ENCODE results near the gene MNX1. TPM values are rescaled to one million over a fixed set of nuclear protein-coding genes. Genes with fewer than 3 reads are reported as not detected.

The MNX1 gene
- total RNA-seq, 4 donors from 2014 or later, result 11.7 to 23.2 (median 13.1) TPM

DNA sequence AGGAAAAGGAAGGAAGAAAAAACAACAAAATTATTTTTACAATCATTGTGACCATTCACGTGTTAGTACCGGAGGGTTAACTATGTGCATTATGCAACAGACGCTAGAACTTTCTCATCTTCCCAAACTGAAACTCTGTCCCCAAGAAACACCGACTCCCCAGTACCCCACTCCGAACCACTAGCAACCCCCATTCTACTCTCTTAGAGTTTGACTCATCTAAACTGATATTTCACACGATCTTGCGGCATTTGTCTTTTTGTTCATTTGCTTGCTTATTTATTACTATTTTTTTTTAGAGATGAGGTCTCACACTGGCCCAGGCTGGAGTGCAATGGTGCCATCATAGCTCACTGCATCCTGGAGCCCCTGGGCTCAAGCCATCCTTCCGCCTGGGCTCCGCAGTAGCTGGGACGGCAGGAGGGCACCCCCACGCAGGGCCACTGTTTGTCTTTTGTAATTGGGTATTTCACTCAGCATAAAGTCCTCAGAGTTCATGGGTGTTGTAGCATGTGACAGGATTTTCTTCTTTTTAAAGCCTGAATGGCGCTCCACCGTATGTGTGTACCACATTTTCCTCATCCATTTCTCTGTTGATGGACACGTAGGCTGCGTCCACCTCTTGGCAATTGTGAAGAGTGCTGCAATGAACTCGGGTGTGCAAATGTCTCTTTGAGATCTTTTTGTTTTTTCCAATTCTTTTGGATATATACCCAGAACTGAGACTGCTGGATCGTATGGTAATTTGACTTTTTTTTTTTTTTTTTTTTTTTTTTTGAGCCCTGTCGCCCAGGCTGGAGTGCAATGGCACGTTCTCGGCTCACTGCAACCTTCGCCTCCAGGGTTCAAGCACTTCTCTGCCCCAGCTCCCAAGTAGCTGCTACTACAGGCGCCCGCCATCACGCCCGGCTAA lies 9.5 kb downstream of the MNX1 start:
- intact Hi-C loops (cut with DNase I; ENCODE audit: low total_unique reads), result no loop called here
- WGBS, 2 donors (ENCODE audit: low coverage in 1 of 2), result 28 to 34% methylated on average over 16 to 25 of the region's 25 CpGs
- peaks cover 13 to 62% (median 44%) of the 10 kb centered on the region in 4 donors for H3K4me1 ChIP-seq
- no peak for TF ChIP-seq POLR2A (IDR thresholded peaks at IDR 0.05)
- TF ChIP-seq, protein P1, sequence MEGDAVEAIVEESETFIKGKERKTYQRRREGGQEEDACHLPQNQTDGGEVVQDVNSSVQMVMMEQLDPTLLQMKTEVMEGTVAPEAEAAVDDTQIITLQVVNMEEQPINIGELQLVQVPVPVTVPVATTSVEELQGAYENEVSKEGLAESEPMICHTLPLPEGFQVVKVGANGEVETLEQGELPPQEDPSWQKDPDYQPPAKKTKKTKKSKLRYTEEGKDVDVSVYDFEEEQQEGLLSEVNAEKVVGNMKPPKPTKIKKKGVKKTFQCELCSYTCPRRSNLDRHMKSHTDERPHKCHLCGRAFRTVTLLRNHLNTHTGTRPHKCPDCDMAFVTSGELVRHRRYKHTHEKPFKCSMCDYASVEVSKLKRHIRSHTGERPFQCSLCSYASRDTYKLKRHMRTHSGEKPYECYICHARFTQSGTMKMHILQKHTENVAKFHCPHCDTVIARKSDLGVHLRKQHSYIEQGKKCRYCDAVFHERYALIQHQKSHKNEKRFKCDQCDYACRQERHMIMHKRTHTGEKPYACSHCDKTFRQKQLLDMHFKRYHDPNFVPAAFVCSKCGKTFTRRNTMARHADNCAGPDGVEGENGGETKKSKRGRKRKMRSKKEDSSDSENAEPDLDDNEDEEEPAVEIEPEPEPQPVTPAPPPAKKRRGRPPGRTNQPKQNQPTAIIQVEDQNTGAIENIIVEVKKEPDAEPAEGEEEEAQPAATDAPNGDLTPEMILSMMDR (IDR thresholded peaks at IDR 0.05), result no peak
- TF ChIP-seq POLR2AphosphoS5 (IDR thresholded peaks at IDR 0.05), result no peak
- no peak for TF ChIP-seq EP300 (IDR thresholded peaks at IDR 0.05; ENCODE audit: low read depth)
- H3K4me3 ChIP-seq, result peak overlapping the region; percentile 19 to 68 (median 62)
- peak overlapping the region; percentile 76 to 92 (median 90) for H3K27ac ChIP-seq
- no peak for DNase-seq
- no peaks in the 10 kb centered on the region for H3K36me3 ChIP-seq
- H3K27me3 ChIP-seq, result peaks cover 78% of the 10 kb centered on the region
- H3K9me3 ChIP-seq, result no peaks in the 10 kb centered on the region
- in situ Hi-C loops (cut with MboI; ENCODE audit: low pct_ligation_motif_present in 1 of 4, low pct_unique_long_range_greater_than_20kb in 1 of 4, low sequenced_read_pairs in 3 of 4), result no loop called here

DNA sequence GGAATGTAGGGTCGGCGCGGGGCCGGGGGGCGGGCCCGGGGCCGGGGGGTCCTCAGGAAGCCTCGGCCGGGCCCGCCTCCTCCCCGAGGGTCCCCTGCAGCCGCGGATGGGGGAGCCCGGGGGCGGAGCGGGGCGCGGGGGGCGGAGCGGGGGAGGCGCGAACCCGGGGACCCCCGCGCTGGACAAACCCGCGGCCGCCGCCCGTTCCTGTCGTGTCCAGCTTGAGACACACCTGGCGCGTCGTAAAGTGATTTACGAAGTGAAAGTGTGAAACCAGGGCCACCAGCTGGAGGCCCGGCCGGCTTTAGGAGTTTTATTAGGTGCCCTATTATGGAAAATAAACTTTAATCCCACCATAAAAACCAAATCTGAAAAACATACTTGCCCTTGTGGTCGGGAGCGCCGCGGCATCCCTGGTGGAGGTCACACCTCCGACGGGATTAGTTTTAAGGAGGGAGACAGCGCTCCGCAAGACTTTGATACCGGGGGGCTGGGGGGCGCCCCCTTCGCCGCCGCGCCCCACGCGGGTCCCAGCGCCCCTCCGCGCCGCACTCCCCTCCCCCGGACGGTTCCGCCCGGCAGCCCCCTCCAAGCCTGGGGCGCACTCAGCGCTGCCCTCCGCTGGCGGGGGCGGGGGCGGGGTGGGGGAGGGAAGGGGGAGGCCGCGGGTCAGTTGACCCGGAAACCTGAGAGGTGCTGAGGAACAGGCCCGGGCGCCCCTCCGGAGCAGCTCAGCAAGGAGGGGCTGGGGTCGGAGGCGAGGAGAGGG lies 10.3 kb downstream of the MNX1 start:
- intact Hi-C loops (cut with DNase I; ENCODE audit: low total_unique reads), result no loop called here
- H3K27ac ChIP-seq, result peak overlapping the region; percentile 76 to 92 (median 90)
- DNase-seq, result peak; percentile 67

DNA sequence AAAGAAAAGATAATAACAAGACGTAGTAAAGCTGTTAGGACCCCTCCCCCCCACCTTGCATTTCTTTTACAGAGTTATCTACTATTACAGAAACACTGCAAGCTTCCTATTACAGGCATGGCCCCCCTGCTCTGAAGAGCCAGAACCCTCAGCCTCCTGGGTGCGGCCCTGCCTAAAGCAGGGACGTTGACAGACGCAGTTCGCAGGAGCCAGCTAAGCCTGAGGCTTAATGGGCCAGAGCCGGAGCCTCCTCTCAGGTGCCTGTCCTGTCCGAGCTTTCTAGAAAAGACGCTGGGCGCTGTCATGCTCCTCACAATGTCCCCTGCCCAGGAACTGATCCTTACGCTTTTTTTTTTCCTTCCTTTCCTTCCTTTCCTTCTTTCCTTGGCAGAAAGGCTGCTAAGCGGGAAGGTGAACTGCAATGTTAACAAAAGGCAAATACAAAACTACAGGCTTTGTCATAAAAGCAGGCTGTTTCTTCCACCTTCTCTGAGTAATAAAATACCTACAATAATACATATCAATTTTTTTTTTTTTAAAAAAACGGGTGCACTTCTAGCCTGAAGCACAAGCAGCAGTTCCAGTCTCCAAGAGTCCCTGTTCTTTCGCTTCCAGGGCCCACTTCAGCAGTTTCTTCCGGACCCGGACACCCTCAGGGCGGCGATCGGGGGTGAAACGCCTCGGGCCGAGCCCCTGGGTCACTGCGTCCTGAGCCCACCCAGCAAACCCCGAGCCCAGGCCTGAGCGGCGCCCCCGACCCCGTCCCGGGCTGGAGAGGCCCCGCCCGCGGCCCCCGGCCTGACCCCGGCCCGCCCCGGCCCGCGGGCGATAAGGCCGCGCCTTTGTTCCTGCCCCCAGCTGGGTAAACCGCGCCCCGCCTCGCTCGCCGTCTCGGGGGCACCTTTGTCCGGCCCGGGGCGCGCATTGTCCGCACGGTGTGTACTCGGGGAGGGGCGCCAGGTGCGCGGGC lies 11.2 kb downstream of the MNX1 start:
- Histone ChIP-seq H3K27me3 (peaks cover 66% of the 10 kb centered on the region), H3K9me3 (no peaks in the 10 kb centered on the region), H3K36me3 (no peaks in the 10 kb centered on the region), H3K4me1 (peaks cover 13 to 45% (median 31%) of the 10 kb centered on the region in 4 donors), H3K4me3 (peak overlapping the region; percentile 19 to 68 (median 62)), H3K27ac (peak overlapping the region; percentile 76 to 92 (median 90))
- WGBS, 2 donors (ENCODE audit: low coverage in 1 of 2), result 17 to 28% methylated on average over 6 to 28 of the region's 57 CpGs
- in situ Hi-C loops (cut with MboI; ENCODE audit: low pct_ligation_motif_present in 1 of 4, low pct_unique_long_range_greater_than_20kb in 1 of 4, low sequenced_read_pairs in 3 of 4), result no loop called here
- peak; percentile 46 for DNase-seq
- TF ChIP-seq POLR2A (IDR thresholded peaks at IDR 0.05), result peak; percentile 15
- TF ChIP-seq EP300 (IDR thresholded peaks at IDR 0.05; ENCODE audit: low read depth), result no peak
- intact Hi-C loops (cut with DNase I; ENCODE audit: low total_unique reads), result no loop called here

More for the DNA sequence above, 10.3 kb downstream of the MNX1 start:
- peaks cover 13 to 54% (median 37%) of the 10 kb centered on the region in 4 donors for H3K4me1 ChIP-seq
- no peaks in the 10 kb centered on the region for H3K9me3 ChIP-seq
- H3K36me3 ChIP-seq, result no peaks in the 10 kb centered on the region
- TF ChIP-seq, protein P1 (IDR thresholded peaks at IDR 0.05), result peak in 2 of 5 experiments; percentile 36 to 43
- TF ChIP-seq POLR2AphosphoS5 (IDR thresholded peaks at IDR 0.05) (peak in 2 of 3 donors; percentile 23 to 28), POLR2A (IDR thresholded peaks at IDR 0.05) (peak; percentile 29), EP300 (IDR thresholded peaks at IDR 0.05; ENCODE audit: low read depth) (no peak)
- peaks cover 69% of the 10 kb centered on the region for H3K27me3 ChIP-seq
- WGBS, 2 donors (ENCODE audit: low coverage in 1 of 2), result 3% methylated on average over 54 of the region's 75 CpGs; no CpG with 5 or more reads in 1 of the 2 donors
- H3K4me3 ChIP-seq, result peak overlapping the region; percentile 19 to 68 (median 62)
- in situ Hi-C loops (cut with MboI; ENCODE audit: low pct_ligation_motif_present in 1 of 4, low pct_unique_long_range_greater_than_20kb in 1 of 4, low sequenced_read_pairs in 3 of 4), result no loop called here

DNA sequence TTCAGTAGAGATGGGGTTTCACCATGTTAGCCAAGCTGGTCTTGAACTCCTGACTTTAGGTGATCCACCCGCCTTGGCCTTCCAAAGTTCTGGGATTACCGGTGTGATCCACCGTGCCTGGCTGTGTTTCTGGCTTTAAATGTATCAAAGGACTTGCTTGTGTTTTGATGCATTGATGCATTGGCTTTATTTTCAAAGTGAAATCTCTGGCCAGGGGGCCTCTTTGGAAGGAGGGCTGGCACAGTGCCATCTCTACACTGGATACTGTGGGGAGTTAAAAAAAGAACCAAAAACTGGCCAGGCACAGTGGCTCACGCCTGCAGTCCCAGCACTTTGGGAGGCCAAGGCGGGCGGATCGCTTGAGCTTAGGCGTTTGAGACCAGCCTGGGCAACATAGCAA lies 16.0 kb downstream of the MNX1 start:
- H3K4me1 ChIP-seq, result peaks cover 0 to 7% (median 3%) of the 10 kb centered on the region in 4 donors
- H3K9me3 ChIP-seq, result no peaks in the 10 kb centered on the region
- in situ Hi-C loops (cut with MboI; ENCODE audit: low pct_ligation_motif_present in 1 of 4, low pct_unique_long_range_greater_than_20kb in 1 of 4, low sequenced_read_pairs in 3 of 4), result no loop called here
- no peak overlapping the region for H3K27ac ChIP-seq
- TF ChIP-seq POLR2AphosphoS5 (IDR thresholded peaks at IDR 0.05) (no peak), POLR2A (IDR thresholded peaks at IDR 0.05) (no peak), EP300 (IDR thresholded peaks at IDR 0.05; ENCODE audit: low read depth) (no peak)
- TF ChIP-seq, protein P1 (IDR thresholded peaks at IDR 0.05), result no peak
- H3K4me3 ChIP-seq, result no peak overlapping the region
- DNase-seq, result no peak
- 92% methylated on average over 8 of the region's 8 CpGs; no CpG with 5 or more reads in 1 of the 2 donors for WGBS, 2 donors (ENCODE audit: low coverage in 1 of 2)
- no peaks in the 10 kb centered on the region for H3K36me3 ChIP-seq
- H3K27me3 ChIP-seq, result peaks cover 27% of the 10 kb centered on the region
- intact Hi-C loops (cut with DNase I; ENCODE audit: low total_unique reads), result no loop called here
